Neural crest cell (in vitro differentiated cells): ENCODE data around the gene SLC6A12. TPM values are rescaled to one million over a fixed set of nuclear protein-coding genes. Genes with fewer than 3 reads are reported as not detected.
A peak's percentile ranks its signal among the peaks of the same experiment; 100 is the strongest.
"Not testable (repeated sequence)": the region's sequence is repeated elsewhere in the genome, so short reads cannot be mapped to it uniquely, and the experiment has no call there.

Source experiments
- DNase-seq: peaks from one replicate; pipeline ENCODE4 v3.0.0; 2021; ENCODE audit warnings: low read depth, mixed read lengths, low spot score
- H3K27ac Mint-ChIP-seq: one replicate; pipeline ENCODE4 v1.8.0; 2021; ENCODE audit warnings: mild to moderate bottlenecking, mixed read lengths; ENCODE audit not compliant: unreplicated experiment
- H3K27me3 Mint-ChIP-seq: 2 replicates; pipeline ENCODE4 v1.8.0; 2021; ENCODE audit warnings: low read depth, mild to moderate bottlenecking, mixed read lengths
- H3K36me3 Mint-ChIP-seq: 2 replicates; pipeline ENCODE4 v1.8.0; 2021; ENCODE audit warnings: low read depth, mild to moderate bottlenecking, mixed read lengths
- H3K4me1 Mint-ChIP-seq: 2 replicates; pipeline ENCODE4 v1.8.0; 2021; ENCODE audit warnings: mixed read lengths
- H3K4me3 Mint-ChIP-seq: one replicate; pipeline ENCODE4 v1.8.0; 2021; ENCODE audit warnings: mild to moderate bottlenecking, mixed read lengths
- H3K9me3 Mint-ChIP-seq: 2 replicates; pipeline ENCODE4 v1.8.0; 2021; ENCODE audit warnings: mixed read lengths
- total RNA-seq: library from RNA; stranded (reverse); gene quantifications from 2 replicates; pipeline ENCODE4 v1.2.1, GENCODE V29; 2021
- TF ChIP-seq, protein P1 (sequence below): fragments of 200-600 bp; sonication (generic); conservative IDR thresholded peaks from 2 replicates; pipeline ENCODE4 v1.5.0; 2021; ENCODE audit warnings: antibody characterized with exemption, mild to moderate bottlenecking

Gene SLC6A12
- total RNA-seq, 1 donor from 2014 or later = 0.47 TPM

DNA sequence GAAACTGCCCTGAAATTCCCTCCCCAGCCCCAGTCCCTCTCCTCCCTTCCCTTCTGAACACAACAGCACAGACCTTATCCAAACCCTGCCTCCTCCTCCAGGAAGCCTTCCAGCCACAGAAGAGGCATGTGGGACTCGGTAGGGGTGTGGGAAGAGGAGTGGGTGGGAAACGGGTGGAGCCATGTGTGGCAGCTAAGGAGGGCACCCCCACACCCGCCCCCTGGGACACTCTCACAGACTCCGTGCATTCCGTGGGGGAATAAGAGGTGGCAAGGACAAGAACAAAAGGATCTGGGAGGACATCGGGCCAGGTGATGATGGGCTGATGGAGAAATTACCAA is 24.4 kb downstream of the SLC6A12 start:
- TF ChIP-seq, protein P1, sequence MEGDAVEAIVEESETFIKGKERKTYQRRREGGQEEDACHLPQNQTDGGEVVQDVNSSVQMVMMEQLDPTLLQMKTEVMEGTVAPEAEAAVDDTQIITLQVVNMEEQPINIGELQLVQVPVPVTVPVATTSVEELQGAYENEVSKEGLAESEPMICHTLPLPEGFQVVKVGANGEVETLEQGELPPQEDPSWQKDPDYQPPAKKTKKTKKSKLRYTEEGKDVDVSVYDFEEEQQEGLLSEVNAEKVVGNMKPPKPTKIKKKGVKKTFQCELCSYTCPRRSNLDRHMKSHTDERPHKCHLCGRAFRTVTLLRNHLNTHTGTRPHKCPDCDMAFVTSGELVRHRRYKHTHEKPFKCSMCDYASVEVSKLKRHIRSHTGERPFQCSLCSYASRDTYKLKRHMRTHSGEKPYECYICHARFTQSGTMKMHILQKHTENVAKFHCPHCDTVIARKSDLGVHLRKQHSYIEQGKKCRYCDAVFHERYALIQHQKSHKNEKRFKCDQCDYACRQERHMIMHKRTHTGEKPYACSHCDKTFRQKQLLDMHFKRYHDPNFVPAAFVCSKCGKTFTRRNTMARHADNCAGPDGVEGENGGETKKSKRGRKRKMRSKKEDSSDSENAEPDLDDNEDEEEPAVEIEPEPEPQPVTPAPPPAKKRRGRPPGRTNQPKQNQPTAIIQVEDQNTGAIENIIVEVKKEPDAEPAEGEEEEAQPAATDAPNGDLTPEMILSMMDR = no peak
- Mint-ChIP-seq H3K4me1 (peaks cover 15% of the 10 kb centered on the region), H3K27me3 (peaks cover 26% of the 10 kb centered on the region), H3K9me3 (no peaks in the 10 kb centered on the region), H3K36me3 (no peaks in the 10 kb centered on the region), H3K4me3 (peak overlapping the region; percentile 44), H3K27ac (no peak overlapping the region)
- no peak for DNase-seq

DNA sequence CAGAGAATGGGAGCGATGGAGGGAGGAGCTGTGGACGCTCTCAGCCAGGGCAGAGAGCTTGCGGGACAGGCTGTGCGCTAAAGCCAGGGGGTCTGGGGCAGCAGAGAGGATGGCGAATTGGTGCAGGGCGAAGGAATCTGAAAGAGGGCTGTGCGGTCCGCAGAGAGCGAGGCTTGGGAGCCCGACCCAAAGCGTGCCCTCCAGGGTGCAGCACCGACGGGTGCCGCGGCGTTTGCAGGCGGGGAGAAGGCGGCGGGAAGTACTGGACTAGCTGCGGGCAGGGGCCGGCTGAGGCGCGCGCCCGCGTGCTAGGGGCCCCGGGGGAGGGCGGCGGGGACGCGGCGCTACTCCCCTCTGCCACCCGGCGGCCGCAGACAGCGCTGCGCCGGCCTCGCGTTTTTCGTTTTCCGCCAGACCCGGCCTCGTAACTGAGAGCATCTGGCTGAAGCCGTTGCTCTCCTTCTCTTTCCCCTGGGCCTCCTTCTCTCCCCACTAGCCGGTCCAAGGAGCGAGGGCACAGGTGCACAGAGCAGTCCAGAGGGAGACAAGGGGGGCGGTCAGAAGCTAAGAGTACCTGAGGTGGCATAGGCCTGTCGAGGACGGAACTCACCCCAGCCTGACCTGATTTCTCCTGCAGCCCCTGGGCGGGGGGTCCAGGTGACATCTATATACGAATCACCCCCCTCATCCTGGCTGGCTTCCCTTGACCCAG is 24.9 kb downstream of the SLC6A12 start:
- peak; percentile 73 for DNase-seq
- Mint-ChIP-seq H3K36me3 (no peaks in the 10 kb centered on the region), H3K4me1 (peaks cover 15% of the 10 kb centered on the region), H3K27ac (peak overlapping the region; percentile 83), H3K27me3 (peaks cover 26% of the 10 kb centered on the region), H3K4me3 (peak overlapping the region; percentile 93), H3K9me3 (no peaks in the 10 kb centered on the region)
- TF ChIP-seq, protein P1 = peak; percentile 95

DNA sequence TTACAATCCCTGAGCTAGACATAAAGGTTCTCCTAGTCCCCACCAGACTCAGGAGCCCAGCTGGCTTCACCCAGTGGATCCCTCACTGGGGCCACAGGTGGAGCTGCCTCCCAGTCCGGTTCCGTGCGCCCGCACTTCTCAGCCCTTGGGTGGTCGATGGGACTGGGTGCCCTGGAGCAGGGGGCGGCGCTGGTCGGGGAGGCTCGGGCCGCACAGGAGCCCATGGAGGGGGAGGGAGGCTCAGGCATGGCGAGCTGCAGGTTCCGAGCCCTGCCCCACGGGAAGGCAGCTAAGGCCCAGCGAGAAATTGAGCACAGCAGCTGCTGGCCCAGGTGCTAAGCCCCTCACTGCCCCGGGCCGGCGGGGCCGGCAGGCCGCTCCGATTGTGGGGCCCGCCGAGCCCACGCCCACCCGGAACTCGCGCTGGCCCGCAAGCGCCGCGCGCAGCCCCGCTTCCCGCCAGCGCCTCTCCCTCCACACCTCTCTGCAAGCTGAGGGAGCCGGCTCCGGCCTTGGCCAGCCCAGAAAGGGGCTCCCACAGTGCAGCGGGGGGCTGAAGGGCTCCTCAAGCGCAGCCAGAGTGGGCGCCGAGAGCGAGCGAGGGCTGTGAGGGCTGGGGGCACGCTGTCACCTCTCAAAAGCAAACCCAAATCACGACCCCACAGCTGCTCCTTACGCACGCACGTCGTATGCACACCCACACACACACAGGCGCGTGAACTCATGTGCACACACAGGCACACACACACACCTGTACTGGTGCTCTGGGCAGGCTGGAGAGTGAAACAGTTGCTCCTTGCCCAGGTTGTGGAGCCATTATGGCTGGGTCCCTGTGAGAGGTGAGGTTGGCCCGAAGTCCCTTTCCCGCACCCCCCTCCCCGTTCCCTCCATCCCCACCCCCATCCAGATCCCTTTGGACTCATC is 25.7 kb downstream of the SLC6A12 start:
- H3K9me3 Mint-ChIP-seq, H3K36me3 Mint-ChIP-seq, DNase-seq, H3K27ac Mint-ChIP-seq: not testable (repeated sequence)
- Mint-ChIP-seq H3K4me1 (peaks cover 15% of the 10 kb centered on the region), H3K4me3 (peak overlapping the region; percentile 93), H3K27me3 (peaks cover 24% of the 10 kb centered on the region)

DNA sequence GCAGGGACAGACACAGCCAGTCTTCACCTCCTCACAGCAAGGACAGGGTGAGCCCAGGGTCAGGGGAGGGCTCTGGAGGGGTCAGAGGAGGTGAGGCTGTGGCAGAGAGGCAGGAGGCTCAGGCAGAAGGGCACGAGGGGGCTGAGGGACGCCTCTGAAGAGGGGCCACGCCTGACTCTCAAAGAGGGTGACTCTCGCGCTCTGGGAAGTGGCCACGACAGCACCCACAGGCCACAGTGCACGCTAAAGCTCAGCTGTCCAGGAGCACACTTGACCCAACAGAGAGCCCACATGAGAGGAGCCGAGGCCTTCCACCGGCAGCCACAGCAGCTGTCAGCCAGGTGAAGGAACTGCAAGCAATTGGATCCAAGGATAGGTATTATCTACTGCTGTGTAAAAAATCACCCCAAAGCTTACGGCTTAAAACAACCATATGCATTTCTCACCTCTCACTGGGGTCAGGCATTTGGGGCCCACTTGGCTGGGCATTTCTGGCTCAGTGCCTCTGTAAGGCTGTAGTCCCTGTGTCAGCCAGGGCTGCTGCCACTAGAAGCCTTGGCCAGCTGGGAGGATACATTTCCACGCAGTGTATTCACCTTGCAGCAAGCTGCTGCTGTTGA is 27.8 kb downstream of the SLC6A12 start:
- DNase-seq = no peak
- peaks cover 16% of the 10 kb centered on the region for H3K27me3 Mint-ChIP-seq
- peaks cover 5% of the 10 kb centered on the region for H3K4me1 Mint-ChIP-seq
- no peaks in the 10 kb centered on the region for H3K9me3 Mint-ChIP-seq
- TF ChIP-seq, protein P1 = no peak
- no peaks in the 10 kb centered on the region for H3K36me3 Mint-ChIP-seq
- H3K27ac Mint-ChIP-seq = no peak overlapping the region
- H3K4me3 Mint-ChIP-seq = no peak overlapping the region

DNA sequence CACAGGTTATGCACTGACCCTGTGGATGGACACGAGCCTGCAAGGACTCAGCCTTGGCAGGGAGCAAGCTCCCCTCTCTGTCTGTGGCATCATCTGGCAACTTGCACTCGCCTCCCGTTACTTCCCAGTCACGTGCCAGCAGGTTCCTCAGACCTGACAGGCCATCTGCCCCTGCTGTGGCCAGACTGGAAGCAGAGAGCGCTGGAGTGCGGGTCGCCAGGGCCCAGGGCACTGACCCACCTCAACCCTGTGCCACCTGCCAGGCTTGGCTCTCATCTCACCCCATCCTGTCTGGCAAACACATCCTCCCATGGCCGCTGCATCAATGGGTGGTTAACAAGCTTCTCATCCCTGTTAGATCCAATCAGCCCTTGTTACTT is 28.4 kb downstream of the SLC6A12 start:
- H3K4me3 Mint-ChIP-seq = no peak overlapping the region
- no peaks in the 10 kb centered on the region for H3K9me3 Mint-ChIP-seq
- H3K27me3 Mint-ChIP-seq = peaks cover 16% of the 10 kb centered on the region
- no peak for DNase-seq
- H3K4me1 Mint-ChIP-seq = peaks cover 5% of the 10 kb centered on the region
- H3K36me3 Mint-ChIP-seq = no peaks in the 10 kb centered on the region
- TF ChIP-seq, protein P1 = no peak
- H3K27ac Mint-ChIP-seq = no peak overlapping the region
